ENCODE measurements around the gene KRTAP20-3.

DNA sequence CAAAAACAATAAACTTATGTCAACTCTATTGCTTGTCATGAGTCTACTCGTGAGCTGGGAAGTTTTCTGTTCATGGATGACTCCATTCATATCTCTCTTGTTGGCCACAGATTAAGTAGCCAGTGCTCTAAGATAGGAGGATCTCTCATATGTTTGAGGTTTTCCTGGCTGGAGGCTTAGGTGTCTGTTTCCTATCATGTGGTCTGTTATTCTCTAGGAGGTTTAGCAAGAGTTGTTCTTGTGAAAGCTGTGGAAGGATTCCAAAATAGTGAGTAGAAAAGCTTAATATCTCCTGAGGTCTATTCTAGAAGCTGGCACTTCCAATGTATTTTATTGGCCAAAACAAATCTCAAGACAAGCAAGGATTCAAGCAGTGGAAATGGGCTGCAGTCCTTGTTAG is 13.5 kb upstream of the KRTAP20-3 start:
- TF ChIP-seq, protein P1, sequence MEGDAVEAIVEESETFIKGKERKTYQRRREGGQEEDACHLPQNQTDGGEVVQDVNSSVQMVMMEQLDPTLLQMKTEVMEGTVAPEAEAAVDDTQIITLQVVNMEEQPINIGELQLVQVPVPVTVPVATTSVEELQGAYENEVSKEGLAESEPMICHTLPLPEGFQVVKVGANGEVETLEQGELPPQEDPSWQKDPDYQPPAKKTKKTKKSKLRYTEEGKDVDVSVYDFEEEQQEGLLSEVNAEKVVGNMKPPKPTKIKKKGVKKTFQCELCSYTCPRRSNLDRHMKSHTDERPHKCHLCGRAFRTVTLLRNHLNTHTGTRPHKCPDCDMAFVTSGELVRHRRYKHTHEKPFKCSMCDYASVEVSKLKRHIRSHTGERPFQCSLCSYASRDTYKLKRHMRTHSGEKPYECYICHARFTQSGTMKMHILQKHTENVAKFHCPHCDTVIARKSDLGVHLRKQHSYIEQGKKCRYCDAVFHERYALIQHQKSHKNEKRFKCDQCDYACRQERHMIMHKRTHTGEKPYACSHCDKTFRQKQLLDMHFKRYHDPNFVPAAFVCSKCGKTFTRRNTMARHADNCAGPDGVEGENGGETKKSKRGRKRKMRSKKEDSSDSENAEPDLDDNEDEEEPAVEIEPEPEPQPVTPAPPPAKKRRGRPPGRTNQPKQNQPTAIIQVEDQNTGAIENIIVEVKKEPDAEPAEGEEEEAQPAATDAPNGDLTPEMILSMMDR (conservative IDR thresholded peaks at IDR 0.05; ENCODE audit: low read length), result no peak
- TF ChIP-seq EZH2phosphoT487 (IDR thresholded peaks at IDR 0.05; ENCODE audit: borderline replicate concordance, low read depth, low read length), result no peak
